GM19463 (cell line): ENCODE measurements around the gene RGMB.
"Not testable (repeated sequence)": the region's sequence is repeated elsewhere in the genome, so short reads cannot be mapped to it uniquely, and the experiment has no call there.

Experiments used
- ATAC-seq: cut with Tn5 transposase; IDR thresholded peaks from one replicate; pipeline ENCODE4 v1.9.1; 2021; ENCODE audit warnings: mild to moderate bottlenecking, moderate library complexity; ENCODE audit not compliant: unreplicated experiment

Gene RGMB

GRCh38 chr5:98773464-98774191, at the start of gene RGMB:
TSS of gene RGMB (plus strand) at chr5:98773663. CDS start at chr5:98774071, 408 bp downstream.
- peak; percentile 80 for ATAC-seq

GRCh38 chr5:98726258-98726657, 47.2 kb upstream of the RGMB start:
- ATAC-seq = no peak

- ATAC-seq = no peak
These were observed 45.8 kb upstream of the RGMB start for GRCh38 chr5:98727686-98728085.

GRCh38 chr5:98734646-98735045, 38.8 kb upstream of the RGMB start:
- ATAC-seq = no peak

GRCh38 chr5:98735806-98736507, 37.5 kb upstream of the RGMB start:
- no peak for ATAC-seq

GRCh38 chr5:98736753-98737152, 36.7 kb upstream of the RGMB start:
- no peak for ATAC-seq

- not testable (repeated sequence) for ATAC-seq
These were observed 36.0 kb upstream of the RGMB start for GRCh38 chr5:98737441-98737840.

- not testable (repeated sequence) for ATAC-seq
These were observed 34.8 kb upstream of the RGMB start for GRCh38 chr5:98738481-98739149.

- no peak for ATAC-seq
These were observed 31.5 kb upstream of the RGMB start for GRCh38 chr5:98741926-98742325.

GRCh38 chr5:98742396-98743073, 30.9 kb upstream of the RGMB start:
- no peak for ATAC-seq

GRCh38 chr5:98748259-98748658, 25.2 kb upstream of the RGMB start:
- ATAC-seq = not testable (repeated sequence)

GRCh38 chr5:98749046-98749445, 24.4 kb upstream of the RGMB start:
- ATAC-seq = no peak

GRCh38 chr5:98750693-98751092, 22.8 kb upstream of the RGMB start:
- ATAC-seq = peak; percentile 80

GRCh38 chr5:98752331-98752730, 21.1 kb upstream of the RGMB start:
- not testable (repeated sequence) for ATAC-seq

GRCh38 chr5:98752801-98753200, 20.7 kb upstream of the RGMB start:
- ATAC-seq = not testable (repeated sequence)

GRCh38 chr5:98753507-98753906, 20.0 kb upstream of the RGMB start:
- ATAC-seq = no peak

GRCh38 chr5:98755406-98755805, 18.1 kb upstream of the RGMB start:
- no peak for ATAC-seq

GRCh38 chr5:98757978-98758377, 15.5 kb upstream of the RGMB start:
- no peak for ATAC-seq

GRCh38 chr5:98763001-98763630, 10.3 kb upstream of the RGMB start:
- ATAC-seq = no peak

- ATAC-seq = no peak
These were observed 7.6 kb upstream of the RGMB start for GRCh38 chr5:98765815-98766214.

- no peak for ATAC-seq
These were observed 5.9 kb upstream of the RGMB start for GRCh38 chr5:98767581-98767980.
